SK-N-MC (cell line): Measurements from ENCODE around the gene ZC2HC1B.

Experiments used
- DNase-seq: peaks from one replicate; pipeline ENCODE4 v3.0.0-alpha.2; 2011; ENCODE audit warnings: low read depth, low spot score
- H3K27ac ChIP-seq: fragments of 200-600 bp; sonication (generic); 2 replicates; pipeline ENCODE4 v1.5.1; 2016; ENCODE audit warnings: mixed run types
- H3K36me3 ChIP-seq: fragments of 200-600 bp; sonication (generic); 2 replicates; pipeline ENCODE4 v1.6.1; 2017; ENCODE audit warnings: antibody characterized with exemption, low read length, mixed read lengths; ENCODE audit not compliant: insufficient read depth
- H3K4me3 ChIP-seq: fragments of 200-600 bp; sonication (generic); 2 replicates; pipeline ENCODE4 v1.5.1; 2016
- H3K9ac ChIP-seq: fragments of 200-600 bp; sonication (generic); 2 replicates; pipeline ENCODE4 v1.8.0; 2017; ENCODE audit warnings: mixed run types, mixed read lengths; ENCODE audit not compliant: insufficient read length
- H3K9me3 ChIP-seq: fragments of 200-600 bp; sonication (generic); 2 replicates; pipeline ENCODE4 v1.6.1; 2017; ENCODE audit warnings: low read depth, mild to moderate bottlenecking, antibody characterized with exemption, low read length, moderate library complexity, mixed read lengths
- EZH2 ChIP-seq: fragments of 200-600 bp; sonication (generic); IDR thresholded peaks from one replicate; pipeline ENCODE4 v1.6.1; 2017; ENCODE audit warnings: antibody characterized with exemption
- FOXP2 ChIP-seq: optimal IDR thresholded peaks from 2 replicates; pipeline ENCODE3; 2011; ENCODE audit warnings: mild to moderate bottlenecking, moderate library complexity; ENCODE audit not compliant: insufficient read depth; ENCODE audit errors: extremely low read length, control extremely low read depth
- POLR2AphosphoS5 ChIP-seq: IDR thresholded peaks from 2 replicates; pipeline ENCODE4 v1.6.1; 2012; ENCODE audit warnings: mild to moderate bottlenecking, low read depth, low read length, borderline replicate concordance

Gene ZC2HC1B

DNA sequence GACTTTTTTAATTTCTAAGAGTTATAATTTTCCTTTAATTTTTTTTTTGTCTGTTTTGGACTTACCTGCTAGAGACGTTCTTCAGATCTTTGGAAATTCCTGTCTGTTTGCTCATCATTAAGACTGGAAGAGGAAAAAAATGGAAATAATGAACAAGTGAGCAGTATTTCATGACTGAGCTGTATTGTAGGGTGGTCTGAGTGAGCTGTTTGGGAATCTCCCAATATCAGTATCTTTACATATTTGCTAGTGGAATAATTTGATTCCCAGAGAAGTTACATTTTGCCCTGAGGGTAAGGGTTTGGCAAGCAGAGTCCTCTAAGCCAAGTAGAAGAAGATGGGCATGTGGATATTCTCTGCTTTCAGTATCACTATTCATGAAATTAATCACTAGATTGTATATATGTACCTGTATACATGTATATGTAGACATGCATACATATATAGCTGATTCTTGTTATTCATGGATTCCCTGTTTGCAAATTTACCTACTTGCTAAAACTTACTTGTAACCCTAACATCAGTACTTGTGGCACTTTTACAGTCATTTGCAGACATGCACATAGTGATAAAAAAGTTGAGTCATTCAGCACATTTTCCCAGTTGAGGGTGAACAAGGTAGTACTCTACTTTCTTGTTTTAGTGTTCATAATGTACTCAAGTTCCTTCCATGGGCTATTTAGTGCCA lies 13.5 kb downstream of the ZC2HC1B start:
- Histone ChIP-seq H3K4me3 (no peak overlapping the region), H3K9ac (no peak overlapping the region), H3K27ac (no peak overlapping the region), H3K9me3 (no peaks in the 10 kb centered on the region), H3K36me3 (no peaks in the 10 kb centered on the region)
- DNase-seq: no peak
- no peak for TF ChIP-seq FOXP2
- TF ChIP-seq EZH2: no peak
- no peak for TF ChIP-seq POLR2AphosphoS5

DNA sequence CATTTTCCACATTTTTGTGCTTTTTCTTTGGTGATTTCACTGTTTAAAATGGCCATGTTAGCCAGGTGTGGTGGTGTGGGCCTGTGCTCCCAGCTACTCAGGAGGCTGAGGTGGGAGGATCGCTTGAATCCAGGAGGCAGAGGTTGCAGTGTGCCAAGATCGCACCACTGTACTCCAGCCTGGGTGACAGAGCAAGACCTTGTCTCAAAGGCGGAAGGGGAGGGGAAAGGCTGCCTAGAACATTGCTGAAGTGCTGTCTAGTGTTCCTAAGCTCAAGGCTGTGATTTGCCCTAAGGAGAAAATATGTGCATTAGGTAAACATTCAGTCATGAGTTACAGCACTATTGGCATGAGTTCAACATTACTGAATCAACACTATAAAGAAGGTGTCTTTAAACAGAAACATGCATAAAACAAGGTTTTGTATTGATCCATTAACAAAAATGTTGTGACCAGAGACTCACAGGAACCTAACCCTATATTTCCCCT lies 14.0 kb downstream of the ZC2HC1B start:
- H3K36me3 ChIP-seq: no peaks in the 10 kb centered on the region
- no peak overlapping the region for H3K4me3 ChIP-seq
- H3K9me3 ChIP-seq: no peaks in the 10 kb centered on the region
- no peak overlapping the region for H3K9ac ChIP-seq
- TF ChIP-seq EZH2: no peak
- TF ChIP-seq POLR2AphosphoS5: no peak
- no peak for TF ChIP-seq FOXP2
- no peak for DNase-seq
- no peak overlapping the region for H3K27ac ChIP-seq

DNA sequence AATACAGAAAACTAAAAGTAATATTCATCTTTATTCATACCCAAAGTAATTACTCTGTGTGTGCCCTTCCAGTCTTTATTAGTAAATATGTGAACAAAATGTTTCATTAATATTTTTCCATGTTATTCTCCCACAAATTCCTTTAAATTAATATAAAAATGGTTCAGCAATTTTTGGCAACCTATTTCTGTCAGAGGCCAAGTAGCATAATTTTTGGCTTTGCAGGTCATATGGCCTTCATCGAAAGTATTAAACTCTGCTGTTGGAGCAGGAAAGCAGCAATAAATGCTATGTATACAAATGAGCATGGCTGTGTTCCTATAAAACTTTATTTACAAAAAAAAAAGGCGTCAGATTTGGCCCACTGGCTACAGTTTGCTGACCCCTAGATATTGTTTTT lies 16.1 kb downstream of the ZC2HC1B start:
- no peak overlapping the region for H3K4me3 ChIP-seq
- H3K9me3 ChIP-seq: no peaks in the 10 kb centered on the region
- TF ChIP-seq POLR2AphosphoS5: no peak
- no peak for TF ChIP-seq EZH2
- TF ChIP-seq FOXP2: no peak
- DNase-seq: no peak
- H3K36me3 ChIP-seq: no peaks in the 10 kb centered on the region
- no peak overlapping the region for H3K27ac ChIP-seq
- no peak overlapping the region for H3K9ac ChIP-seq

GRCh38 chr6:143882401-143882930 lies 18.2 kb downstream of the ZC2HC1B start:
- Histone ChIP-seq H3K27ac (no peak overlapping the region), H3K9me3 (no peaks in the 10 kb centered on the region), H3K36me3 (no peaks in the 10 kb centered on the region), H3K9ac (no peak overlapping the region), H3K4me3 (no peak overlapping the region)
- no peak for TF ChIP-seq FOXP2
- no peak for TF ChIP-seq EZH2
- no peak for TF ChIP-seq POLR2AphosphoS5
- DNase-seq: no peak

- H3K9ac ChIP-seq: no peak overlapping the region
- H3K4me3 ChIP-seq: no peak overlapping the region
- no peaks in the 10 kb centered on the region for H3K9me3 ChIP-seq
- no peak overlapping the region for H3K27ac ChIP-seq
- H3K36me3 ChIP-seq: no peaks in the 10 kb centered on the region
- DNase-seq: no peak
- TF ChIP-seq EZH2: no peak
- TF ChIP-seq FOXP2: no peak
- TF ChIP-seq POLR2AphosphoS5: no peak
Observed at GRCh38 chr6:143884216-143884900, 20.1 kb downstream of the ZC2HC1B start.

DNA sequence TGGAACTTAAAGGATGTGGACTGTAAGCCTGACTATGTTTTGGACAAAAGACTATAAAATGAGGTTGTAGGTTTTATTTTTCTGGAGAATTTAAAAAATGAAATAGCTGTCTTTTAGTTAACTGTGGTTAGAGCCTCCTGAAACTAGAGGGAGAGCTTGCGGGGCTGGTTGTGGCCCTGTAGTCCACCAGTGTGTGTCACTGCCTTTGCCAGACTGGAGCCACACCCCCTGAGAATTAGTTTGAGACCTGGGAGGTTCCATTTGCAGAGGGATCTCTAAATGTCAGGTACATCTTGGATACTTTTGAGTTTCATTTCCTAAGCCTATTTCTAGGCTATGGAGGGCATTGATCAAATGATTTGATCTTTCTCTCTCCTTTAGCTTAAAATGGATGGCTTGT lies 20.8 kb downstream of the ZC2HC1B start:
- Histone ChIP-seq H3K9me3 (no peaks in the 10 kb centered on the region), H3K4me3 (no peak overlapping the region), H3K9ac (no peak overlapping the region), H3K27ac (no peak overlapping the region), H3K36me3 (no peaks in the 10 kb centered on the region)
- TF ChIP-seq POLR2AphosphoS5 (no peak), EZH2 (no peak), FOXP2 (no peak)
- no peak for DNase-seq

DNA sequence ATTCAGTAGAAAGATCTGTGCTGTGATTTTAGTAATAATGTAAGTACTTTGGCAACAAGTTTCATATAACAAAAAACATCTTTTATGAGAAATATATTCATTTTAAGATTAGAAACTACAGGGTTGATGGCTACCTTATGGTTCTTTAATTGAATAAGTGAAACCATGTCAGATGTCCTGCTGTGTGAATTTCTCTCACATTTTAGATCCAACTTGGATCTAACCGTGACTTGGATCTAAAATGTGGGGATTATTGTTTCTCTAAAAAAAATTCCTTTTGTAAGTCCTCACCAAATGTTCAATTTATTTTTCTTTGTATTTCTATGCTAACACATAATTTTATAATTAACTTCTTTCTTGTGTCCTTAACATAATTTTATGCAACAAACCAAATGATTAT lies 30.4 kb downstream of the ZC2HC1B start:
- DNase-seq: no peak
- Histone ChIP-seq H3K9ac (no peak overlapping the region), H3K27ac (no peak overlapping the region), H3K4me3 (no peak overlapping the region), H3K36me3 (no peaks in the 10 kb centered on the region), H3K9me3 (no peaks in the 10 kb centered on the region)
- TF ChIP-seq EZH2 (no peak), POLR2AphosphoS5 (no peak), FOXP2 (no peak)

DNA sequence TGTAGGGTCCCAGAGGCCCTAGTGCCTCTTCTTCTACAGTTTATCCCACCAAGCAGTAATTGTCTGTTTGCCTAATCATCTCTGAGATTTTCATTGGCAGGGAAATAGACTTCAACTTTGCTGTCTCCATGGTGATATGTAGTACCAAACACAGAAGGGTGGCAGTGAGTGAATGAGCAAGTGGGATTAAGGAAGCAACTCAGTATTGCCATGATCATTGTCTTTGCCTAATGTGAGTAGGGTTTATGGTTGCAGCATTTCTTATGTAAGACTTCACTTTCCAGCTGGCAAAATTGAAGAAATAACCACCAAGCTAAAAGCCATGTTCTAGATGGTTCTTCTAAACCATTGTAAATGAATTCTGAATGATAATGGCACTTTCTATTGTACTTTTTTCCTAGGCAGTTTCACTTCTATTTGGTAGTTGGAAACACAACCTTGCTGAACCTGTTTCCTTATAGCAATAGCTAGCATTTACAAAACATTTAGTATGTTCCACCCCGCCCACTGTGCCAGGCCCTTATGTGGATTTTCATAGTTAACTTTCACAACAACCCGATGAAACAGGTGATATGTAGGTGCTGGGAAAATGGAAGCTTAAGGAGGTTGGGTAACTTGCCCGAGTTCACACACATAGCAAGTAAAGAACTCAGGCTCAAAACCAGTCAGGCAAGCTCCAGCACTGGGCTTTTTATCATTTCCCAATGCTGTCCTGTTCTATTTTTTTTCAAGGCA lies 32.0 kb downstream of the ZC2HC1B start:
- no peak for DNase-seq

More for the DNA sequence above, 32.0 kb downstream of the ZC2HC1B start:
- H3K9ac ChIP-seq: no peak overlapping the region
- H3K27ac ChIP-seq: no peak overlapping the region
- no peaks in the 10 kb centered on the region for H3K36me3 ChIP-seq
- H3K9me3 ChIP-seq: no peaks in the 10 kb centered on the region
- no peak for TF ChIP-seq EZH2
- TF ChIP-seq POLR2AphosphoS5: no peak
- TF ChIP-seq FOXP2: no peak
- no peak overlapping the region for H3K4me3 ChIP-seq
